HEK293 (cell line): Measurements from ENCODE around the gene HOXA6.

Source experiments
- CTCF ChIA-PET: fragments of 350-600 bp; formaldehyde crosslinking; extraction: SDS; loops from one replicate; lab custom pipeline; 2021; ENCODE audit warnings: antibody characterized with exemption; lab: Yijun Ruan, JAX
- POLR2A ChIA-PET: fragments of 300-600 bp; formaldehyde crosslinking; extraction: SDS; loops from one replicate; lab custom pipeline; 2020; ENCODE audit warnings: antibody characterized with exemption, inconsistent platforms; lab: Yijun Ruan, JAX
- H3K27ac ChIP-seq: fragments of 200-500 bp; sonication (Bioruptor generic); 2 replicates; pipeline ENCODE4 v1.5.1; 2014; ENCODE audit warnings: low read depth, low read length, control low read depth, inconsistent platforms; ENCODE audit errors: extremely low read depth
- H3K36me3 ChIP-seq, 2 experiments: fragments of 200-500 bp in 1 of 2; sonication (Bioruptor generic) in 1 of 2; 1 replicate in 1 of 2; 2 replicates in 1 of 2; pipeline ENCODE4 v1.5.1; 2014 to 2017; ENCODE audit warnings: inconsistent platforms in 2 of 2, low read length in 2 of 2; ENCODE audit not compliant: control insufficient read depth in 2 of 2, insufficient read depth in 1 of 2
- H3K4me1 ChIP-seq: fragments of 200-500 bp; sonication (Bioruptor generic); 2 replicates; pipeline ENCODE4 v1.5.1; 2014; ENCODE audit warnings: mild to moderate bottlenecking, low read length, inconsistent platforms; ENCODE audit not compliant: control insufficient read depth, insufficient read depth
- H3K4me3 ChIP-seq: 2 replicates; pipeline ENCODE4 v1.5.1; 2011; ENCODE audit warnings: low read depth, mild to moderate bottlenecking, control low read depth, low read length, moderate library complexity
- H3K9me3 ChIP-seq: fragments of 200-500 bp; sonication (Bioruptor generic); 2 replicates; pipeline ENCODE4 v1.5.1; 2014; ENCODE audit warnings: low read depth, low read length, inconsistent platforms; ENCODE audit not compliant: control insufficient read depth, insufficient read depth
- BCL11B ChIP-seq: fragments of 450-650 bp; formaldehyde crosslinking; IDR thresholded peaks from 2 replicates; pipeline ENCODE4 v1.5.1; 2016; ENCODE audit warnings: low read depth, missing biosample characterization, missing genetic modification characterization
- EGR2 ChIP-seq: fragments of 450-650 bp; formaldehyde crosslinking; IDR thresholded peaks from 2 replicates; pipeline ENCODE4 v1.5.1; 2016; ENCODE audit warnings: low read depth, missing biosample characterization, missing genetic modification characterization
- FEZF1 ChIP-seq: fragments of 450-650 bp; formaldehyde crosslinking; IDR thresholded peaks from 2 replicates; pipeline ENCODE4 v1.5.1; 2016; ENCODE audit warnings: missing biosample characterization, missing genetic modification characterization
- GFI1B ChIP-seq: fragments of 450-650 bp; formaldehyde crosslinking; IDR thresholded peaks from 2 replicates; pipeline ENCODE4 v1.5.1; 2016; ENCODE audit warnings: missing biosample characterization, missing genetic modification characterization
- GLI2 ChIP-seq: fragments of 450-650 bp; formaldehyde crosslinking; IDR thresholded peaks from 2 replicates; pipeline ENCODE4; 2017; ENCODE audit warnings: missing biosample characterization, missing genetic modification characterization, low read depth, borderline replicate concordance
- IKZF3 ChIP-seq: fragments of 450-650 bp; IDR thresholded peaks from 2 replicates; pipeline ENCODE4 v1.5.0; 2018; ENCODE audit warnings: missing biosample characterization, mild to moderate bottlenecking, missing genetic modification characterization, moderate library complexity
- KLF10 ChIP-seq: fragments of 450-650 bp; IDR thresholded peaks from 2 replicates; pipeline ENCODE4 v1.5.1; 2018; ENCODE audit warnings: missing biosample characterization, mild to moderate bottlenecking, missing genetic modification characterization
- OVOL3 ChIP-seq: fragments of 450-650 bp; formaldehyde crosslinking; IDR thresholded peaks from 2 replicates; pipeline ENCODE4 v1.5.1; 2016; ENCODE audit warnings: missing biosample characterization, missing genetic modification characterization
- PRDM1 ChIP-seq: fragments of 450-650 bp; formaldehyde crosslinking; IDR thresholded peaks from 2 replicates; pipeline ENCODE4; 2016; ENCODE audit warnings: missing biosample characterization, missing genetic modification characterization
- SCRT2 ChIP-seq: fragments of 450-650 bp; formaldehyde crosslinking; IDR thresholded peaks from 2 replicates; pipeline ENCODE4 v1.5.1; 2016; ENCODE audit warnings: missing biosample characterization, missing genetic modification characterization
- WT1 ChIP-seq: fragments of 450-650 bp; formaldehyde crosslinking; IDR thresholded peaks from 2 replicates; pipeline ENCODE4 v1.5.1; 2016; ENCODE audit warnings: missing biosample characterization, missing genetic modification characterization
- ZBTB8A ChIP-seq: fragments of 450-650 bp; formaldehyde crosslinking; IDR thresholded peaks from 2 replicates; pipeline ENCODE4 v1.5.1; 2016; ENCODE audit warnings: missing biosample characterization, missing genetic modification characterization
- ZFP41 ChIP-seq: fragments of 450-650 bp; formaldehyde crosslinking; IDR thresholded peaks from 2 replicates; pipeline ENCODE4 v1.5.1; 2016; ENCODE audit warnings: missing biosample characterization, missing genetic modification characterization, borderline replicate concordance
- ZNF155 ChIP-seq: fragments of 450-650 bp; formaldehyde crosslinking; IDR thresholded peaks from 2 replicates; pipeline ENCODE4 v1.5.1; 2016; ENCODE audit warnings: missing biosample characterization, missing genetic modification characterization
- ZNF2 ChIP-seq: fragments of 450-650 bp; formaldehyde crosslinking; IDR thresholded peaks from 2 replicates; pipeline ENCODE4 v1.5.1; 2016; ENCODE audit warnings: missing biosample characterization, missing genetic modification characterization
- ZNF202 ChIP-seq: fragments of 450-650 bp; formaldehyde crosslinking; IDR thresholded peaks from 2 replicates; pipeline ENCODE4 v1.5.1; 2016; ENCODE audit warnings: missing biosample characterization, missing genetic modification characterization, borderline replicate concordance
- ZNF239 ChIP-seq: fragments of 450-650 bp; formaldehyde crosslinking; IDR thresholded peaks from 2 replicates; pipeline ENCODE4 v1.5.1; 2016; ENCODE audit warnings: missing biosample characterization, missing genetic modification characterization
- ZNF366 ChIP-seq: fragments of 450-650 bp; formaldehyde crosslinking; conservative IDR thresholded peaks from 2 replicates; pipeline ENCODE4 v1.5.1; 2016; ENCODE audit warnings: missing biosample characterization, missing genetic modification characterization
- ZNF521 ChIP-seq: fragments of 450-650 bp; formaldehyde crosslinking; IDR thresholded peaks from 2 replicates; pipeline ENCODE4 v1.5.1; 2017; ENCODE audit warnings: missing biosample characterization, mild to moderate bottlenecking, missing genetic modification characterization
- ZNF555 ChIP-seq: fragments of 450-650 bp; formaldehyde crosslinking; conservative IDR thresholded peaks from 2 replicates; pipeline ENCODE4 v1.5.1; 2017; ENCODE audit warnings: missing biosample characterization, mild to moderate bottlenecking, missing genetic modification characterization, inconsistent platforms
- ZNF561 ChIP-seq: fragments of 450-650 bp; IDR thresholded peaks from 2 replicates; pipeline ENCODE4 v1.5.1; 2018; ENCODE audit warnings: missing biosample characterization, missing genetic modification characterization, borderline replicate concordance
- ZNF596 ChIP-seq: fragments of 450-650 bp; IDR thresholded peaks from 2 replicates; pipeline ENCODE4 v1.5.0; 2018; ENCODE audit warnings: missing biosample characterization, mild to moderate bottlenecking, missing genetic modification characterization, moderate library complexity
- ZNF837 ChIP-seq: fragments of 450-650 bp; formaldehyde crosslinking; IDR thresholded peaks from 2 replicates; pipeline ENCODE4 v1.5.1; 2016; ENCODE audit warnings: missing biosample characterization, missing genetic modification characterization
- ZNF843 ChIP-seq: fragments of 450-650 bp; formaldehyde crosslinking; IDR thresholded peaks from 2 replicates; pipeline ENCODE4 v1.5.1; 2016; ENCODE audit warnings: missing biosample characterization, missing genetic modification characterization
- ZSCAN30 ChIP-seq: fragments of 450-650 bp; IDR thresholded peaks from 2 replicates; pipeline ENCODE4 v1.5.1; 2018; ENCODE audit warnings: missing biosample characterization, mild to moderate bottlenecking, missing genetic modification characterization, moderate library complexity
- TF ChIP-seq, protein P1 (sequence below): fragments of 450-650 bp; formaldehyde crosslinking; IDR thresholded peaks from 2 replicates; pipeline ENCODE4 v1.5.1; 2016; ENCODE audit warnings: missing biosample characterization, missing genetic modification characterization, borderline replicate concordance
- TF ChIP-seq, protein P2 (sequence below): fragments of 450-650 bp; formaldehyde crosslinking; IDR thresholded peaks from 2 replicates; pipeline ENCODE4 v1.5.1; 2016; ENCODE audit warnings: missing biosample characterization, missing genetic modification characterization
- TF ChIP-seq, protein P3 (sequence below): fragments of 450-650 bp; formaldehyde crosslinking; IDR thresholded peaks from 2 replicates; pipeline ENCODE4 v1.5.1; 2016; ENCODE audit warnings: missing biosample characterization, missing genetic modification characterization
- TF ChIP-seq, protein P4 (sequence below): fragments of 450-650 bp; formaldehyde crosslinking; IDR thresholded peaks from 2 replicates; pipeline ENCODE4 v1.5.1; 2017; ENCODE audit warnings: missing biosample characterization, missing genetic modification characterization

HOXA6 gene

DNA sequence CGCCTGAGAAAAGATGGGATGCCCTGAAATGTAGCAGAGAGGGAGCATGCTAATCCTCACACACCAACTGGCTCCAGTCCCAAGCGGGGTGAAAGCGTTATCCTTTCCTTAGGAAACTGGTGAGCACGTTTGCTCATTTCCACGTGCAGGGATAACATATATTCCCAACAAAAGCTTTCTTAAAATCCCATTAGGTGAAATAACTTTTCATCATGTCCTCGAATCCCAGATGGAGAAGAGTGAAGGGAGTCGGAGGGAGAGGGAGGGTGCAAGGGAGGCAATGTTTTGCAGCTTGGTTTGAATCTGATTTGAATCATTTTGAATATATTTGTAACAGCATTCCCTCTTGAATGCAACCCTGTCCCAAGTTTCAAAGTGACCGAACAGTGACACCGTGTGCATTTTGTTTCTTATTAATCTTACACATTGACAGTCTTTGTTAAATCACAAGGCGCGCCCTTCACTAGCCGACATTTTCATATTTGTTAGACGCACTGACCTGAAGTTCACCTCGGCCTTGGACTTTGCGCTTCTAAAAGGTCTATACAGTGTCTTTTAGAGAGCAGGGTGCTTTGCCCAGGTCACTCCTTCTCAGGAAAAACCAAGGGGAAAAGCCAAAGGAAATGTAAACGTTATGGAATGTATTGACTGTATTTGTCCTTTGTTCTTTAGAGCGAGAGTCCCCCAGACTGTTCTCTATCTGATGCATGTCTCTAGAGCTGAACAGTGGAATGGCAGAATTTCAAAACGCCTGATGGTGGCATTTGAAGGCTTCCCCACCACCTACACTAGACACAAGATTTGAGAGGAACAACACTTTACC is 14.0 kb downstream of the HOXA6 start:
- POLR2A ChIA-PET = interaction anchor here (0.6 to 1.4 kb wide), 2 partner anchors 10 to 25 kb away, joined by 3 read pairs; partner anchors contain the start of gene HOXA5
- peak; percentile 80 for TF ChIP-seq FEZF1 (tag by site-specific recombination)
- TF ChIP-seq EGR2 (tag by site-specific recombination) = no peak
- TF ChIP-seq, protein P1, sequence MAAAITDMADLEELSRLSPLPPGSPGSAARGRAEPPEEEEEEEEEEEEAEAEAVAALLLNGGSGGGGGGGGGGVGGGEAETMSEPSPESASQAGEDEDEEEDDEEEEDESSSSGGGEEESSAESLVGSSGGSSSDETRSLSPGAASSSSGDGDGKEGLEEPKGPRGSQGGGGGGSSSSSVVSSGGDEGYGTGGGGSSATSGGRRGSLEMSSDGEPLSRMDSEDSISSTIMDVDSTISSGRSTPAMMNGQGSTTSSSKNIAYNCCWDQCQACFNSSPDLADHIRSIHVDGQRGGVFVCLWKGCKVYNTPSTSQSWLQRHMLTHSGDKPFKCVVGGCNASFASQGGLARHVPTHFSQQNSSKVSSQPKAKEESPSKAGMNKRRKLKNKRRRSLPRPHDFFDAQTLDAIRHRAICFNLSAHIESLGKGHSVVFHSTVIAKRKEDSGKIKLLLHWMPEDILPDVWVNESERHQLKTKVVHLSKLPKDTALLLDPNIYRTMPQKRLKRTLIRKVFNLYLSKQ = no peak
- TF ChIP-seq PRDM1 (tag by site-specific recombination) = peak; percentile 63; the same call in 1 of the 2 replicates
- 0 out of 2 replicates have a peak, but pooled peaks have one; percentile 6 for TF ChIP-seq ZSCAN30 (tag by site-specific recombination)
- TF ChIP-seq ZNF239 (tag by site-specific recombination) = no peak
- TF ChIP-seq ZNF521 (tag by site-specific recombination) = no peak
- TF ChIP-seq ZNF366 (tag by site-specific recombination) = peak; percentile 45; the same call in 1 of the 2 replicates
- peak; percentile 52 for TF ChIP-seq WT1 (tag by site-specific recombination)
- TF ChIP-seq SCRT2 (tag by site-specific recombination) = no peak
- TF ChIP-seq ZNF202 (tag by site-specific recombination) = no peak
- TF ChIP-seq ZNF555 (tag by site-specific recombination) = no peak
- TF ChIP-seq ZNF596 (tag by site-specific recombination) = peak; percentile 43; the same call in 1 of the 2 replicates
- TF ChIP-seq ZNF155 (tag by site-specific recombination) = no peak
- TF ChIP-seq OVOL3 (tag by site-specific recombination) = no peak
- TF ChIP-seq IKZF3 (tag by site-specific recombination) = peak; percentile 75
- TF ChIP-seq, all 188 proteins: peak for 7
- Histone ChIP-seq H3K4me3 (no peak overlapping the region), H3K4me1 (peaks cover 66% of the 10 kb centered on the region), H3K27ac (peak overlapping the region; percentile 56; the same call in 1 of the 2 replicates), H3K9me3 (no peaks in the 10 kb centered on the region), H3K36me3 (peaks cover 4 to 10% of the 10 kb centered on the region in 2 experiments; a peak in 1 of 3 replicates)
- CTCF ChIA-PET = interaction anchor here (0.8 to 1.9 kb wide), 6 partner anchors 10 to 764 kb away, joined by 3 to 7 read pairs (median 4); partner anchors contain the start of gene HOXA5

DNA sequence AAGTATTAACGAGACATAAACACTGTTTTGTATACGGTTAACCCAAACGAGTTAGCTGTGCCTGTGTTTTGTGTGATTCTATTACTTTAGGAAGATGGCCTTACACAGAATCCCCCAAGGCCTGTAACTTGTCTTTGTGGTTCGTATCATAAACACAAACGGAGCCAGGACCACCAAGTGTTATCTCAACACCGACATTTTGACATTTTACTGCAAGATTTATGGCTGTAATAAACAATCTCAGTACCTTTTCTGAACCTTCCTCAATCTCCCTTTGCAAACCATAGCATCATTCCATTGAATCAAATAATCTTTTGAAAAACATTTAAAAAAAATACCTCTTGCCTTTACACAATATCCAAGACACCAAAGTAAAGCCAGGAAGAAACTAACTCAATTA is 14.6 kb downstream of the HOXA6 start:
- ChIA-PET CTCF (interaction anchor here (0.6 to 2.4 kb wide), 7 partner anchors 10 to 763 kb away, joined by 3 to 12 read pairs (median 5); partner anchors contain the start of gene HOXA5), POLR2A (interaction anchor here (1.3 kb wide), 1 partner anchor 32 kb away, joined by 4 read pairs; no protein-coding TSS in a partner anchor)
- H3K36me3 ChIP-seq = peaks cover 5 to 12% of the 10 kb centered on the region in 2 experiments; a peak in 1 of 3 replicates
- peaks cover 71% of the 10 kb centered on the region for H3K4me1 ChIP-seq
- H3K4me3 ChIP-seq = no peak overlapping the region
- H3K27ac ChIP-seq = peak overlapping the region; percentile 56; the same call in 1 of the 2 replicates
- no peaks in the 10 kb centered on the region for H3K9me3 ChIP-seq
- TF ChIP-seq ZBTB8A (tag by site-specific recombination) = 0 out of 2 replicates have a peak, but pooled peaks have one; percentile 30
- TF ChIP-seq GLI2 (tag by site-specific recombination) = 0 out of 2 replicates have a peak, but pooled peaks have one; percentile 29
- TF ChIP-seq GFI1B (tag by site-specific recombination) = 0 out of 2 replicates have a peak, but pooled peaks have one; percentile 37
- TF ChIP-seq, protein P2, sequence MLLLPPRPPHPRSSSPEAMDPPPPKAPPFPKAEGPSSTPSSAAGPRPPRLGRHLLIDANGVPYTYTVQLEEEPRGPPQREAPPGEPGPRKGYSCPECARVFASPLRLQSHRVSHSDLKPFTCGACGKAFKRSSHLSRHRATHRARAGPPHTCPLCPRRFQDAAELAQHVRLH = 0 out of 2 replicates have a peak, but pooled peaks have one; percentile 52
- TF ChIP-seq BCL11B (tag by site-specific recombination) = no peak
- peak; percentile 84 for TF ChIP-seq ZNF843 (tag by site-specific recombination)
- 0 out of 2 replicates have a peak, but pooled peaks have one; percentile 24 for TF ChIP-seq ZNF561 (tag by site-specific recombination)
- TF ChIP-seq ZNF2 (tag by site-specific recombination) = peak; percentile 28; the same call in 1 of the 2 replicates
- no peak for TF ChIP-seq PRDM1 (tag by site-specific recombination)
- TF ChIP-seq WT1 (tag by site-specific recombination) = peak; percentile 9; the same call in 1 of the 2 replicates
- 0 out of 2 replicates have a peak, but pooled peaks have one; percentile 31 for TF ChIP-seq KLF10 (tag by site-specific recombination)
- TF ChIP-seq, protein P3, sequence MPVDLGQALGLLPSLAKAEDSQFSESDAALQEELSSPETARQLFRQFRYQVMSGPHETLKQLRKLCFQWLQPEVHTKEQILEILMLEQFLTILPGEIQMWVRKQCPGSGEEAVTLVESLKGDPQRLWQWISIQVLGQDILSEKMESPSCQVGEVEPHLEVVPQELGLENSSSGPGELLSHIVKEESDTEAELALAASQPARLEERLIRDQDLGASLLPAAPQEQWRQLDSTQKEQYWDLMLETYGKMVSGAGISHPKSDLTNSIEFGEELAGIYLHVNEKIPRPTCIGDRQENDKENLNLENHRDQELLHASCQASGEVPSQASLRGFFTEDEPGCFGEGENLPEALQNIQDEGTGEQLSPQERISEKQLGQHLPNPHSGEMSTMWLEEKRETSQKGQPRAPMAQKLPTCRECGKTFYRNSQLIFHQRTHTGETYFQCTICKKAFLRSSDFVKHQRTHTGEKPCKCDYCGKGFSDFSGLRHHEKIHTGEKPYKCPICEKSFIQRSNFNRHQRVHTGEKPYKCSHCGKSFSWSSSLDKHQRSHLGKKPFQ = 0 out of 2 replicates have a peak, but pooled peaks have one; percentile 10
- TF ChIP-seq, protein P4, sequence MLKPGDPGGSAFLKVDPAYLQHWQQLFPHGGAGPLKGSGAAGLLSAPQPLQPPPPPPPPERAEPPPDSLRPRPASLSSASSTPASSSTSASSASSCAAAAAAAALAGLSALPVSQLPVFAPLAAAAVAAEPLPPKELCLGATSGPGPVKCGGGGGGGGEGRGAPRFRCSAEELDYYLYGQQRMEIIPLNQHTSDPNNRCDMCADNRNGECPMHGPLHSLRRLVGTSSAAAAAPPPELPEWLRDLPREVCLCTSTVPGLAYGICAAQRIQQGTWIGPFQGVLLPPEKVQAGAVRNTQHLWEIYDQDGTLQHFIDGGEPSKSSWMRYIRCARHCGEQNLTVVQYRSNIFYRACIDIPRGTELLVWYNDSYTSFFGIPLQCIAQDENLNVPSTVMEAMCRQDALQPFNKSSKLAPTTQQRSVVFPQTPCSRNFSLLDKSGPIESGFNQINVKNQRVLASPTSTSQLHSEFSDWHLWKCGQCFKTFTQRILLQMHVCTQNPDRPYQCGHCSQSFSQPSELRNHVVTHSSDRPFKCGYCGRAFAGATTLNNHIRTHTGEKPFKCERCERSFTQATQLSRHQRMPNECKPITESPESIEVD (tag by site-specific recombination) = peak; percentile 90
- TF ChIP-seq ZNF837 = no peak
- no peak for TF ChIP-seq ZFP41 (tag by site-specific recombination)
